ENCODE data around the gene ODAD4.

The ODAD4 gene

GRCh38 chr17:41942626-41943373 is 12.4 kb downstream of the ODAD4 start:
- DNase-seq: no peak

- no peak for DNase-seq
These were observed 13.1 kb downstream of the ODAD4 start for GRCh38 chr17:41943492-41943891.

- no peak for DNase-seq
These were observed 14.5 kb downstream of the ODAD4 start for GRCh38 chr17:41944943-41945342.

GRCh38 chr17:41948762-41949460 is 18.5 kb downstream of the ODAD4 start:
- DNase-seq: no peak

GRCh38 chr17:41956522-41956921 is 26.1 kb downstream of the ODAD4 start:
- DNase-seq: no peak

- DNase-seq: no peak
These were observed 26.8 kb downstream of the ODAD4 start for GRCh38 chr17:41957031-41957868.

- DNase-seq: no peak
These were observed 27.5 kb downstream of the ODAD4 start for GRCh38 chr17:41957869-41958439.

GRCh38 chr17:41959030-41959335 is 28.6 kb downstream of the ODAD4 start:
- no peak for DNase-seq

GRCh38 chr17:41959336-41960095 is 29.1 kb downstream of the ODAD4 start:
- DNase-seq: no peak

GRCh38 chr17:41962111-41962510 is 31.7 kb downstream of the ODAD4 start:
- DNase-seq: no peak

GRCh38 chr17:41962768-41963434 is 32.5 kb downstream of the ODAD4 start:
- DNase-seq: peak; percentile 75

GRCh38 chr17:41965694-41966462 is 35.5 kb downstream of the ODAD4 start:
- peak; percentile 80 for DNase-seq

GRCh38 chr17:41966463-41967140 is 36.2 kb downstream of the ODAD4 start, which contains the start of gene CNP:
Gene CNP (plus strand): TSS chr17:41966795. CDS start chr17:41966885, 90 bp downstream.
- DNase-seq: peak; percentile 93

- DNase-seq: peak; percentile 60
These were observed 36.9 kb downstream of the ODAD4 start for GRCh38 chr17:41967141-41967920.

- DNase-seq: no peak
These were observed 37.6 kb downstream of the ODAD4 start for GRCh38 chr17:41967921-41968578.

GRCh38 chr17:41968676-41969075 is 38.3 kb downstream of the ODAD4 start:
- no peak for DNase-seq

GRCh38 chr17:41970901-41971331 is 40.5 kb downstream of the ODAD4 start:
- no peak for DNase-seq

- no peak for DNase-seq
These were observed 41.5 kb downstream of the ODAD4 start for GRCh38 chr17:41971721-41972523.

Measured in CD4-positive, alpha-beta T cell treated with Interleukin-10 for 1 hour (primary cell).